ENCODE results near the gene SYNJ1. TPM values are rescaled to one million over a fixed set of nuclear protein-coding genes. Genes with fewer than 3 reads are reported as not detected.

SYNJ1 gene
- total and polyA plus RNA-seq, 2 experiments from 2014 or later = 1.4 to 4.2 TPM

- Histone ChIP-seq H3K4me1 (ENCODE audit: insufficient read depth) (peaks cover 6% of the 10 kb centered on the region), H3K9me2 (ENCODE audit: insufficient read depth) (no peaks in the 10 kb centered on the region), H3K27me3 (ENCODE audit: insufficient read depth) (no peaks in the 10 kb centered on the region), H4K20me1 (replicated peaks; ENCODE audit: insufficient read depth) (no peaks in the 10 kb centered on the region), H3F3A (replicated peaks; ENCODE audit: low read depth) (no peaks in the 10 kb centered on the region), H3K4me2 (no peak overlapping the region), H3K79me2 (replicated peaks; ENCODE audit: insufficient read depth) (no peaks in the 10 kb centered on the region), H3K4me3 (no peak overlapping the region), H3K27ac (ENCODE audit: low read depth) (no peak overlapping the region), H2AFZ (no peak overlapping the region), H3K36me3 (ENCODE audit: insufficient read depth) (no peaks in the 10 kb centered on the region)
- no peak for TF ChIP-seq NANOG (IDR thresholded peaks at IDR 0.05; ENCODE audit: borderline replicate concordance)
- no peak for TF ChIP-seq CREB1 (CRISPR knock-in tag; IDR thresholded peaks at IDR 0.05; ENCODE audit: low read depth)
- TF ChIP-seq ZNF462 (CRISPR knock-in tag; IDR thresholded peaks at IDR 0.05) = no peak
- no peak for TF ChIP-seq ZNF114 (CRISPR knock-in tag; IDR thresholded peaks at IDR 0.05)
- no peak for TF ChIP-seq JUNB (IDR thresholded peaks at IDR 0.05; ENCODE audit: unreplicated experiment)
- TF ChIP-seq, protein P1, sequence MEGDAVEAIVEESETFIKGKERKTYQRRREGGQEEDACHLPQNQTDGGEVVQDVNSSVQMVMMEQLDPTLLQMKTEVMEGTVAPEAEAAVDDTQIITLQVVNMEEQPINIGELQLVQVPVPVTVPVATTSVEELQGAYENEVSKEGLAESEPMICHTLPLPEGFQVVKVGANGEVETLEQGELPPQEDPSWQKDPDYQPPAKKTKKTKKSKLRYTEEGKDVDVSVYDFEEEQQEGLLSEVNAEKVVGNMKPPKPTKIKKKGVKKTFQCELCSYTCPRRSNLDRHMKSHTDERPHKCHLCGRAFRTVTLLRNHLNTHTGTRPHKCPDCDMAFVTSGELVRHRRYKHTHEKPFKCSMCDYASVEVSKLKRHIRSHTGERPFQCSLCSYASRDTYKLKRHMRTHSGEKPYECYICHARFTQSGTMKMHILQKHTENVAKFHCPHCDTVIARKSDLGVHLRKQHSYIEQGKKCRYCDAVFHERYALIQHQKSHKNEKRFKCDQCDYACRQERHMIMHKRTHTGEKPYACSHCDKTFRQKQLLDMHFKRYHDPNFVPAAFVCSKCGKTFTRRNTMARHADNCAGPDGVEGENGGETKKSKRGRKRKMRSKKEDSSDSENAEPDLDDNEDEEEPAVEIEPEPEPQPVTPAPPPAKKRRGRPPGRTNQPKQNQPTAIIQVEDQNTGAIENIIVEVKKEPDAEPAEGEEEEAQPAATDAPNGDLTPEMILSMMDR (conservative IDR thresholded peaks at IDR 0.05; ENCODE audit: low read depth in 2 of 2) = no peak
- TF ChIP-seq EZH2phosphoT487 (IDR thresholded peaks at IDR 0.05; ENCODE audit: unreplicated experiment) = no peak
- TF ChIP-seq, protein P2, sequence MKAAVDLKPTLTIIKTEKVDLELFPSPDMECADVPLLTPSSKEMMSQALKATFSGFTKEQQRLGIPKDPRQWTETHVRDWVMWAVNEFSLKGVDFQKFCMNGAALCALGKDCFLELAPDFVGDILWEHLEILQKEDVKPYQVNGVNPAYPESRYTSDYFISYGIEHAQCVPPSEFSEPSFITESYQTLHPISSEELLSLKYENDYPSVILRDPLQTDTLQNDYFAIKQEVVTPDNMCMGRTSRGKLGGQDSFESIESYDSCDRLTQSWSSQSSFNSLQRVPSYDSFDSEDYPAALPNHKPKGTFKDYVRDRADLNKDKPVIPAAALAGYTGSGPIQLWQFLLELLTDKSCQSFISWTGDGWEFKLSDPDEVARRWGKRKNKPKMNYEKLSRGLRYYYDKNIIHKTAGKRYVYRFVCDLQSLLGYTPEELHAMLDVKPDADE (IDR thresholded peaks at IDR 0.05) = no peak
- TF ChIP-seq POLR2AphosphoS5 (IDR thresholded peaks at IDR 0.05; ENCODE audit: low read depth) = no peak
- no peak for TF ChIP-seq STAT1 (IDR thresholded peaks at IDR 0.05; ENCODE audit: unreplicated experiment)
- TF ChIP-seq ZNF331 (CRISPR knock-in tag; IDR thresholded peaks at IDR 0.05; ENCODE audit: low read depth) = no peak
- TF ChIP-seq, protein P3, sequence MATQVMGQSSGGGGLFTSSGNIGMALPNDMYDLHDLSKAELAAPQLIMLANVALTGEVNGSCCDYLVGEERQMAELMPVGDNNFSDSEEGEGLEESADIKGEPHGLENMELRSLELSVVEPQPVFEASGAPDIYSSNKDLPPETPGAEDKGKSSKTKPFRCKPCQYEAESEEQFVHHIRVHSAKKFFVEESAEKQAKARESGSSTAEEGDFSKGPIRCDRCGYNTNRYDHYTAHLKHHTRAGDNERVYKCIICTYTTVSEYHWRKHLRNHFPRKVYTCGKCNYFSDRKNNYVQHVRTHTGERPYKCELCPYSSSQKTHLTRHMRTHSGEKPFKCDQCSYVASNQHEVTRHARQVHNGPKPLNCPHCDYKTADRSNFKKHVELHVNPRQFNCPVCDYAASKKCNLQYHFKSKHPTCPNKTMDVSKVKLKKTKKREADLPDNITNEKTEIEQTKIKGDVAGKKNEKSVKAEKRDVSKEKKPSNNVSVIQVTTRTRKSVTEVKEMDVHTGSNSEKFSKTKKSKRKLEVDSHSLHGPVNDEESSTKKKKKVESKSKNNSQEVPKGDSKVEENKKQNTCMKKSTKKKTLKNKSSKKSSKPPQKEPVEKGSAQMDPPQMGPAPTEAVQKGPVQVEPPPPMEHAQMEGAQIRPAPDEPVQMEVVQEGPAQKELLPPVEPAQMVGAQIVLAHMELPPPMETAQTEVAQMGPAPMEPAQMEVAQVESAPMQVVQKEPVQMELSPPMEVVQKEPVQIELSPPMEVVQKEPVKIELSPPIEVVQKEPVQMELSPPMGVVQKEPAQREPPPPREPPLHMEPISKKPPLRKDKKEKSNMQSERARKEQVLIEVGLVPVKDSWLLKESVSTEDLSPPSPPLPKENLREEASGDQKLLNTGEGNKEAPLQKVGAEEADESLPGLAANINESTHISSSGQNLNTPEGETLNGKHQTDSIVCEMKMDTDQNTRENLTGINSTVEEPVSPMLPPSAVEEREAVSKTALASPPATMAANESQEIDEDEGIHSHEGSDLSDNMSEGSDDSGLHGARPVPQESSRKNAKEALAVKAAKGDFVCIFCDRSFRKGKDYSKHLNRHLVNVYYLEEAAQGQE (IDR thresholded peaks at IDR 0.05; ENCODE audit: unreplicated experiment) = no peak
- no peak for TF ChIP-seq EZH2 (IDR thresholded peaks at IDR 0.05; ENCODE audit: low read depth, unreplicated experiment)
- Mint-ChIP-seq H3K36me3 (ENCODE audit: low read depth) (no peaks in the 10 kb centered on the region), H3K4me1 (peaks cover 5% of the 10 kb centered on the region), H3K9me3 (no peaks in the 10 kb centered on the region), H3K27ac (no peak overlapping the region), H3K4me3 (no peak overlapping the region), H3K27me3 (ENCODE audit: insufficient read depth, low read depth, poor library complexity) (peaks cover 4% of the 10 kb centered on the region)
- ATAC-seq (no peak), DNase-seq (ENCODE audit: low spot score) (no peak)
Observed at GRCh38 chr21:32776743-32777142, 48.9 kb upstream of the SYNJ1 start.
